Stimulated activated CD8-positive, alpha-beta memory T cell treated with anti-CD3 and anti-CD28 coated beads, Interleukin-4, amount 100 ng/mL, for 4 hours (primary cell): ENCODE results near the gene EOMES.
"Not testable (repeated sequence)": the region's sequence is repeated elsewhere in the genome, so short reads cannot be mapped to it uniquely, and the experiment has no call there.

Experiments
- DNase-seq, 2 donors: peaks; one replicate each; pipeline ENCODE4 v3.0.0-alpha.2; 2020; ENCODE audit warnings: low read depth in 2 of 2, low spot score in 1 of 2

EOMES gene

DNA sequence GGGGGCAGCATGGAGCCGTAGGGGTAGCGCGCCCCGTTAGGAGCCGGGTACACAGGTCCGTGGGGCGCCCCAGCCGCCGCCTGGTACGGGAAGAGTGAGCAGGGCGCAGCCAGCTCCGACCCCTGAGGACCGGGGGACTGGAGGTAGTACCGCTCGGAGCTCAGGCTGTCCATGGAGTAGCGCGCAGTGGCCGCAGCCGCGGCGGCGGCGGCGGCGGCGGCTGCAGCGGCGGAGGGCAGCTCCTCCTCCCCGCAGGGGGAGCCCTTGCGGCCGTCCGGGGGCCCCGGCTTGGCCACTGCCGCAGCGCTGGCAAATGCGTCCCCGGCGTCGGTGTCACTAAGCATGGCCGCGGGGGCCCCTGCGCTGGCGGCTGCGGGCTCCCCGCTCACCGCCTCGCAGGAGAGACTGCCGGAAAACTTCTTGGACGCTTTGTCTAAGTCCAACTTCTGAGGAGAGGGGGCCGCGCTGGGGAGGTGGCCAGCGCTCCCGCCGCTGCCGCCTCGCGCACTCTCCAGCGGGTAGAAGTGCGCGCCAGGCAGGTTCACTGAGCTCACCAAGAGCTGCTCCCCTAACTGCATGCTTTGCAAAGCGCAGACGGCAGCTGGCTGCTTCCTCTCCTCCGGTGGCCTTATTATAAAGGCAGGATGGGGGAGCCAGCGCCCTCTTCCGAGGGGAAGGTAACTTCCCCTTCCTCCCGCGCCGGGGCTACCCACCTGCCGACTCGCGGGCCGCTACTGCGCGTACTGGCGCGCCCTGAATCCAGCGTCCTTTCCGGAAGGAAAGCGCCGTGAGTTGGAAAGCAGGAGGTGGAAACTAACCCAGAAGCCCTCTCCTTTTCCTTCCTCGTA lies at the start of gene EOMES:
TSS of gene EOMES (minus strand) at position 607 of the 848 bp plus-strand sequence. CDS start at position 578, 29 bp downstream.
- peak in 1 of 2 donors; percentile 60 for DNase-seq

DNA sequence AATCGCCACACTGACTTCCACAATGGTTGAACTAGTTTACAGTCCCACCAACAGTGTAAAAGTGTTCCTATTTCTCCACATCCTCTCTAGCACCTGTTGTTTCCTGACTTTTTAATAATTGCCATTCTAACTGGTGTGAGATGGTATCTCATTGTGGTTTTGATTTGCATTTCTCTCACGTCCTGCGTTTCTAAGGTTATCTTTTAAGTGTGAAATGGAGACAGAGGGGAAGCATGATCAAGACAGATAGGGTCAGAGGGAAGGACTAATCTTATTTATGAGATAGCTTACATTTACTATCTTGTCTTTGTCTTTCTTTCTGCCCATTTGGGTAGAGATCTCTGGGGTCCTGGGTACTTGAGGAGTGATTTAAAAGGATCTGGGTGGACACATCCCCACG lies 48.3 kb upstream of the EOMES start:
- not testable (repeated sequence) for DNase-seq

DNA sequence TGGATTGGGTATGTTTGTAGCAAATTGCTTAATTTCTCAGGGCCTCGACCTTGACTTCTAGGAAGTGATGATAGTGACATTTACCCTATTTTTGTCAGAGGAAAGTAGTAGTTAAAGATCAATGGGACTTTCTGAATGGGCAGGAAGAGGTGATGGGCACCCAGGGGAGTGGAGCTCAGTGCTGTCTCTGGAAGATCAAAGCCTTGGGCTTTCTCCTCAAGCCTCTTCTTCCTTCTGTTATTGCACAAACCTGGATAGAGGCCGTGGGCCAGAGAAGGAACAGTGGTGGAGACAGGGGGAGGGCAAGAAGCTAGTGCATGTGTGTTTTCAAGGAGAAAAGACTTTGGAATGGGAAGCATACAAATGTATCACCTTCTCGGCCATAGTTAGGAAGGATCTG lies 44.9 kb upstream of the EOMES start:
- no peak for DNase-seq

DNA sequence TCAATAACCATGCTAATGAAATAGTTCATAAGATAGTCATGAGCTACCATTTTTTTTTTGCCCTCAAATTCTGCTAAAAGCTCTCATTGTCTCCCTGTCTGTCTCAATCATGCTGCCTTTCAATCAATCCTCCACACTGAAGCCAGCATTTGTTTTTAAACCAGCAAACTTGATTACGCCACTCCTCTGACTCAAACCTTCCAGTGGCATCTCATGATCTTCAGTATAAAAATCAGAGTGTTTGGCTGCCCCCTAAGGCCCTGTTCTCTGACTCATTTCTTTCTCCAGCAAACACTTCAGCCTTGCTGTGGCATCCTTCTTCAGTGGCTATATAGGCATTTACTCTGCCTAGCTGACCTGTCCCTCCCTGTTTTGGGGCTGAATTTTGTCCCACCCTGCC lies 36.0 kb upstream of the EOMES start:
- peak in 1 of 2 donors; percentile 1 for DNase-seq

DNA sequence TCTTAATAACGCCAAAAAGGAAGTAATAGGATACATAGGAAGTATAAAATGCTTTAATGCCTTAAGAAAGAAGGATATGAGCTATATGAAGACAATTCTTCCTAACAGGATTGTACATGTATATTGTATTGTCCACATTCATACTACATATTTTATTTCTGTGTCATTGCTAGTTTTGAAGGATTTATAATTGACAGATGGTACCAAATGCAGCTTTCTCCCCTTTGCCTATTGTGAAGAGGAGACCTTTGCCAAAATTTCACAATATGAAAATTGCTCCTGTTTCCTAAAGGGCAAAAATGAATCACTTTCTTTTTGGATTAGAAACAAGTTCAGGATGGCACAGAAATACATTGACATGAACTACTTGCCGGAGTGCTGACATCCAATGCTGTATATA lies 34.8 kb upstream of the EOMES start:
- DNase-seq: no peak

DNA sequence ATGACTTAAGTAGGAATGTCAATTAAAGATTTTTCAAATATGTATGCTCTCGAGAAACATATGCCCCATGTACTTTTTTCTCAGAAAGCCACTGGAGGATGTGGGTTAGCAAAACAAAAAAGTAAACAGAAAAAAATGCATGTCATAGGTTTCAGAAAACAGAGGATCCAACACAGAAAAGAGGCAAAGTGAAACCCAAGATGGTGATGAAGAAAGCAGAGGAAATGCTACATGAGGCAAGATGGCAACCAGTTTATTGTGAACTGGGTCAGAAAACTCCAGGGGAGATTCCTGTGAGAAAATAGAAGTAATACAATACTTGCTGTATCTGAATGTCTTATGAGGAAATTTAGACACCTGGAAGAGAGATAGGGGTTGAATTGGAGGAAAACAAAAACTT lies 30.8 kb upstream of the EOMES start:
- no peak for DNase-seq

DNA sequence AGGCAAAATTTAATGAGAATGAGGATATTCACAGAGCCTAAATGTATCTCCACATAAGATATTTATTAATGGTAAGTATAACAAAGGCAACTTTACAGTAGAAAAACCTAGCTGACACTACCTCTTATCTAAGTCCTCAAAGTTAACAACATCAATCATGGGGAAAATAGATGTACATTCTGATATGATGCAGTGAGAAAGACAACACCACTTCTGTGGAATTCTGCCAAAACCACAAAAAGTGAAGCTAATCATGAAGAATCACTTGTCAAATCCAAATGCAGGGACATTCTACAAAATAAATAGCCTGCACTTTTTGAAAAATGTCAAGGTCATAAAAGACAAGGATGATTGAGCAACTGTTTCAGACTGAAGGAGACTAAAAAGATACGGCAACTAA lies 27.5 kb upstream of the EOMES start:
- DNase-seq: no peak

DNA sequence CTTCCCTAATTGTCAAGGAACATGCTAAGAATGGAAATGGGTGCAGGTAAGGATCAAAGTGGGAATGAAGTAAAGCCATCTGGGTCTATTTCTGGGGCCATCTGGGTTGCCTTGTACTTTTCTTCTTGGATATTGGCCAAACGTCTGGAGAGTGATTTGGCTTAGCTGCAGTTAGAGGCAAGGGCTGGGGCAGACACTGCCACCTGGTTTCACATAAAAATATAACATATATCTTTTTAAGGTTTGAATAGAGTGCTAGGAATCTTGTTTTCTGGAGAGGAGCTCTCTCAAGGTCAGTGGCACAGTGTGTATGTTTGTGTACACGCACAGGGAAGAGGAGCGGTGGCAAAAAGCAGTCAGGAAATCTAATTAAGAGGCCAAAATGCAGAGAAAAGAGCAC lies 24.7 kb upstream of the EOMES start:
- DNase-seq: no peak

DNA sequence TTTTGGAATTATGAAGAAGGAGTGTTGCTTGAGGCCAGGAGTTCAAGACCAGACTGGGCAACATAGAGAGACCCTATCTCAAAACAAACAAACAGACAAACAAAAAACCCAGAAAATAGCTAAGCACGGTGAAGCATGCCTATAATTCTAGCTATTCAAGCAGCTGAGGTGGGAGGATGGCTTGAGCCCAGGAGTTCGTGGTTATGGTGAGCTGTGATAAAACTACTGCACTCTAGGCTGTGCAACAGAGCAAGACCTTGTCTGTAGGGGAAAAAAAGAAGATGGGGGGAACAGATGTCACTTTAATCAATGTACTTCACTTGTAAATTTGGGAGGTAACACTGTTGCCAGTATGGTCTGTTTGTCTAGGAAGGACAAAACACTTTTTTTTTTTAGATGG lies 18.7 kb upstream of the EOMES start:
- DNase-seq: no peak

DNA sequence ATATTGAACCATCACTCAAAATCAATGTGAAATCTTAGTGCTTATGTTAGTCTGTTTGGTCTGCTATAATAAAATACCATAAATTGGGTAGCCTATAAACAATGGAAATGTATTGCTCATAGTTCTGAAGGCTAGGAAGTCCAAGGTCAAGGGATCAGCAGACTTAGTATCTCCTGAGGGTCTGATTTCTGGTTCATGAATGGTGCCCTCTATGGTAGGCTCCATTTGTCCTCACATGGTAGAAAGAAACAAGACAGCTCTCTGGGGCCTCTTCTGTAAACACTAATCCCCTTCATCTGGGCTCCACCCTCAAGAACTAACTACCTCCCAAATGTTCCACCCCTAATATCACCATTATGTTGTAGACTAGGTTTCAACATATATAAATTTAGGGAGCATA lies 15.0 kb upstream of the EOMES start:
- DNase-seq: no peak

DNA sequence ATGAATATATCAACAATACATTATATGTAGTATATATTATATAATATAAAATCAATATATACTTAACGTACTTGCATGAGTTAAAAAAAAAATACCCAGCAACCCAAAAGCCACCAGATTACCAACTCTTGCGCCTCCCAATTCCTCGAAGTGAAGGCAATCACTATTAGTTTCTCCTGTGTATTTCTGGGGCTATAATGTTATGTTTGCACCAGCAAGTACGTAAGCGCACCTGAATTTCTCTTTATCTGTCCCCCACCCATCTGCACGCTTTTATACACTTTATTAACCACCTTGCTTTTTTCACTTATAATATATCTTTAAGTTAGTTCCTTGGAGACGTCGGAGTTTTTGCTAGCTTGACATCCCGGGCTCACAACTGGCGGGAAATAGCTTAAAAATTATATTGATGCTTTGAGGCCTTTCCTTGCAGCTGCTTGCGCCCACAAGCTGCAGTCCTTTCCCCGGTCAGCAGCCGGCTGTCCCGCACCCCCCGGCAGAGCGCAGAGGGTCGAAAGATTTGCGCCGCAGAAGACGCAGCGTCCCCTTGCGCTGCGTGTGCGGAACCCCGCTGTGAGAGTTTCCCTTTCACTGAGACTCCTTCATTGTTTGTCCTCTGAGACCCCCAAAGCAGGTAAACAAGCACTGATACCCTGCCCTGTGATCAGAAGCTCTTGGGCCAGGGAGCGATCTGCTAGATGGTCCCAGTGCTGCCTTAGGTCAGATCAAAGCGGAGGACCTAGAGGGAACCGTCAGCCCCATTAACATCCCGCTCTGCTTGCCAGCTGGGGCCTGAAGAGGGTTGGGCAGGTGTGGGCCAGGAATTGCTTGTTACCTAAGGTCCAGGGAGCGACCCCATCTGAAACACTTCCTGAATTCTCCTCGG lies 8.9 kb upstream of the EOMES start:
- DNase-seq: no peak

DNA sequence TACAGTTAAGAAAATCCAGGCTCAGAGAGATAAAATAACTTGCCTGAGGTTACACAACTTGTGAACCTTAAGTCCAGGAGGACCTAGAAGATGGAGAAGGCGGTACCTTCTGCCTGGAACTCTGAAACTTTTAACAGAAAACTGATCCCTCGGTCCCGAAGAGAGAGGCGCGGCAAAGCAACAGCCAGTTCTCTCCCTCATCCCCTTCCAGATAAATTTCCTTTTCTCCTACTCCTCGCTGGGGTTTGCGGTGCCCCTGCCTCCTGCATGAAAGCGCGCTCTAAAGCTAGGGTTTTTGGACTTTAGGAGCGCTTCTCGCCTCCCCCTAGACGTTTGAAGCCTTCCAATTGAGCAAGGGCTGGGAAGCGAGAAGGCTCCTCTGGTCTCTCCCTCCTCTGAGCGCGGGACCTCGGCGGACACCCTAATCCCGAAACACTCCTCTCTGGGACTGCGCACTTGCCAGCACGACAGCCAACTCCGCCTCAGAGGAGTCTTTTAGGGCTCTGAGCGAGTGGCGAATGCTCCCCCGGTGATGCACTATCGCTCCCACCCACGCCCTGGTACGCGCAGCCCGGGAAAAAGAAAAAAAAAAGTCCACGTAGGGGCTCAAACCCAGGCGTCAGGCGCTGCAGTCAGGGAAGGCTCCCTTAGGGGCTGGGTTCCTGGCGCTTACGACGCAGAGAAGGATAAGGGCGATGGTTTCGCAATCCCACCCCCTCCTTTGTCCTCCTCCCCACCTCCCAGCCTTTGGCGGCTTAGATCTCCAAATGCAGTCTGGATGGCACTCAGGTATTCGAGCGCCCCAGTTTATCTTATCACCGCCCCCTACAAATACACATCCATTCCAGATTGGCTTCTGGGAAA lies 7.9 kb upstream of the EOMES start:
- DNase-seq: no peak

DNA sequence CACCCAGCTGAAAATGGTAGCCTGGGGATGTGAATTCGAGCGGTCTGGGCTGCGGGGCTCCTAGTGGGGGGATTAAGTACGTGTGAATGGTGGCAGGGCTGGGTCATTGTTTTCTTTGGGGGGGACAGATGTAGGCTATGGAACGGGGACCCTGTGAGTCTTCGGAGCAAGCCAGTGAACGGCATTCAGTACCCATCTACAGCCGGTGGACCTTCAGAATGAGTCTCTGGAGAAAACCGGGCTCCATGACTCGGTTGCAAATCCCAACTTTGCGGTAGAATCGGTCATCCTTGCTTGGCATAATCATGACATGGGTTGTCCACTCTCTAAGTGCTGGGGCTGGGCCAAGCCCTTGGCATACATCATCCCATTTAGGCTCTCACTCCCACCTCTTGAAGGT lies 7.2 kb upstream of the EOMES start:
- no peak for DNase-seq

DNA sequence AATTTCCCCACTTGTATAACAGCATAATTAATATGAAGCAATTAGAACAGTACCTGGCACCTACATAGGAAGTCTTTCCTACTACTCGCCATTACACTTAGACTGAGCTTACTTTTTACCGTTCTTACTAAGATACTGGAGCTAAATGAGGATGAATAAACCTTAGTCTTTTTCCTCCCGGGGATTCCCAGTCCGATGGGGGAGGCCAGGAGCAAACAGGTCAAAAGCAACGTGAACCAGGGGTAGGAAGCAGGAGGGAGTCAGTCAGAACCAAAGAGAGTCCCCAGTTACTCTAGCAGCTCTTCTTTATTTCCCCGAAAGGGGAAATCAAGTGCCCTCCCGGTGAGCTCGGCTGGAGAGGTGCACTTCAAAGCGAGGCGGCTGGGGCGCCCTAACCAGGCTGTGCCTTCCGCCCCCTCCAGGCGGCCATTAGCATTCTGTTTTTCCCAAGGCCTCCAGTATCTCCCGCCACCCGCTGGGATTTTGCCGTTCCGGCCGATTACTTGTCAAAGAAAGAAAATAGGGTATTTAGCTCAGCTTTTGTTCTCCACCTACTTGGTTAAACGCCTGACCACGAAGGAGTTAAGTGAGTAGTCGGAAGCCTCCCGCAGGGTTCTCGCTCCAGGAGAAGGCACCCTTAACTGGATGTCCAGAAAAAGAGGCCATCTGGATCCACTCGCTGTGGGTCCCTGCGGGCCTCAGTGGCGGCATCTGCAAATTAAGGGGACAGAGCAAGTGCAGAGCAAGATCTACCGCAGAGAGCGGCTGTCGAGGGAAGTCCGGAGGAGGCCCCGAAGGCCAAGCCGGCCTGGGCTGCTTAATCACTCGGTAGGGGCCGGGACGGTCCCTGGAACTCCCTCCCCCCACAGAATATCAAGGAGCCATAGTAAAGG lies 6.3 kb upstream of the EOMES start:
- no peak for DNase-seq

DNA sequence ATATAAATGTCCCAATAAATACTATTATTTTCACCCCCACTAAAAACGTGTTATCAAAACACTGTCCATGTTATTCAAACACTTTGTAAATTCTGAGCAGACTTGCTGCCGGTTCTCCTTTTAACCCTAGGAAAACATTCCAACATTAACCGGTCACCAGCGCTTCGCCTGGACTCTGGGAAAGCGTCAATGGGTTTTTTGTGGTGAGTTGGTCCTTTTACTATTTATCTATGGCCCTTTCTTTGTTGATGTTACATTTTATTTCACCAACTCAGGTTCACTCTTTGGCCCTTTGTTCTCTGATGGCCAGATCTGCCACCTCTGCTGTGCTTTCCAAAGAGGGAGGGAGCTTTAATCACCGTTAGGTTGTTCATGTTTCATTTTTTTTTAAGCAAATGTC lies 4.1 kb upstream of the EOMES start:
- no peak for DNase-seq

DNA sequence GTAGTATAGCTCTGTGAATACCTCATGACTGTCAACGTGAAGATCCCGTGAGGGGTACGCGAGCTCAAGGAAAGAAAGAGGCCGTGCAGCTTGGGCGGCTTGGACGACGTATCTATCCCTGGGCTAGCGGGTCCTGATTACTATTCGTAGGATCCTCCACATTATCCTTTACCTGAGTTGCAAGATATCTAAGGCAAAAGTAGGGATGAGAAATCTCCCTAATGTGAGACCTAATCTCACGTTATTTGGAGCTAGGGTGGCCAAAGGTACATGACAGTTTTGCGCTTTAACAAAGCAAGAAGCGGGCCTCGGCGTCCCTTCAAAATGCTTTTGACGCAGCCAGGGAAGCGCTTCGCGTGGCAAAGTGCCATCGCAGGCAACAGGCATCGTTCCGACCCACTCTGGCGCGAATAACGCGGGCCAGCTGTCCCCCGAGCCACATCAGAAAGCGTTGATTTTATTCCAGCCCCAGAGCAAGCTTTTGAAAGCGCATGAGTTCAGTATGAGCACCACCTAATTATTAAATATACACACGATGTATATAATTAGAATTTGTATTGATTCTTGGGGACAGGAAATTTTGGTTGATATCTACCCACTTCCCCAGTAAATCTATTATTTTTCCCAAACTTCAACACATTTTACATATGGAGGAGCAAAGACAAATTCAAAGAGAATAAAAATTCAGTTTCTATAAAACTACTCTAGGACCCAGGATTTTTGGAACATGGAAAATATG lies 2.5 kb upstream of the EOMES start:
- DNase-seq: no peak

DNA sequence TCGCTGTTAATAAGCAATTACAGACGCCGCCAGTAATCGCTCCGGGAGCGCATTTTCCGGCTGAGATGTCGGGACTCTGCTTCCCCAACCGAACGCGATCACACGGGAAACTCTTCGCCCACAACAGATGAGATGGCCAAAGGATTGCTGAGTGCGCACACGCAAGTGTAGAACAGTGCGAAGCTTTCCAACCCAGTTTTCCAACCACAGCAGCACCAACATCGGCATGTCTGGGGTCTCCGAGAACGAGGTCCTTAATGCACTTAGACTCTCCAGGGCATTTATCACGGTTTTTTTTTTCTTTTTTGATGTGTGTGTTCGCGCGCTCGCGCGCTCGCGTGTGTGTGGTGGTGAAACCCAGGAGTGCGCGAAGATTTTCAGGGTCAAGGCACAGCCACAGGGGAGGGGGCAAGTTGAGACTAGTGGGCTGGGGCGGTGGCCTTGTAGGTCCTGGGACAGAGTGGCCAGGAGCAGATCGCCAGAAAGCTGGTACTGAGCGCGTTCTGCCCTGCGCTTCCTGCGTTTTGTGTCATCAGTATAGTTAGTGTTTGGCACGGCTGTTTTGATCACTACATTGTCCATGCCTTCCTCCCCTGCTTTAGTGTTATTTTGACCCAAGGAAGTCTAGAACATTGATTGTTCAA lies 1.8 kb upstream of the EOMES start:
- no peak for DNase-seq

DNA sequence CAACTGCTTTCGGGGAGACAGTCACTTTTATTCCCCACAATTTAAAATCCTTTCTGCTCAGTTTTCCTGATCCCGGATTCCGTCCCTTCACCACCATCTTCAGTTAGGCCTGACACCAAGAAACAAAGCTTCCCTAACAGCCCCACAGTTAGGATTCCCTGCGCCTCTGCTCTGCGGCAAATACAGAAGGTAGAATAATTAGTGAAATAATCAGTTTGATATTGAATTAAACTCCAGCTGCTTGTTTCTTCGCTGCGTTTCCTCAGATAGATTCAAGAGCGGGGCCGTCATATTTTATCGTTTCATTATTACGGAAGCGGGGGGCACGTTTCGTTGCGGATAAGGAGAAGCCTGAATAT lies 1.3 kb upstream of the EOMES start:
- no peak for DNase-seq

DNA sequence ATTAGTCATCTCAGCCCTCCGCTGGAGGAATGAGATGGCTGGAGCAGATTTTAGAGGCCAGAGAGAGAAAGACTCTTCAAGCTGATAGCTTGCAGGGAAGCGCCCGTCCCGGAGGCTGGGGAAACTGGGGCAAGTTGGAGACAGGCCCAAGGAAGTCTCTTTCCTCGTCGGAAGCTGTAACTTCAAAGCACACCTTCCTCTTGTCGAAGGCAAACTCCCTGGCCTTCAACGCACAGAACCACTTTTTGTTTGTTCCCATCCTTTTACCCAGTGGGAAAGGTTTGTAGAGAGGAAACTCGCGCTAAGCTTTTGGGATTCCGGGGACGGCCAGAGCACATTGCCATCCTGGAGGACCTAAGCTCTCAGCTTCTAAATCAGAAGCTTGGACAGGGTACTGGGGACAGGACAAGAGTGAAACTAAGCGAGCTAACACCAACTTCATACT lies 900 bp upstream of the EOMES start:
- DNase-seq: no peak
